LNCAP (cell line): ENCODE results near the gene MRPS25.

Experiments
- TF ChIP-seq, protein P1 (sequence below): fragments of 450-650 bp; IDR thresholded peaks from 2 replicates; pipeline ENCODE4 v1.5.1; 2017; ENCODE audit warnings: mild to moderate bottlenecking

The MRPS25 gene

DNA sequence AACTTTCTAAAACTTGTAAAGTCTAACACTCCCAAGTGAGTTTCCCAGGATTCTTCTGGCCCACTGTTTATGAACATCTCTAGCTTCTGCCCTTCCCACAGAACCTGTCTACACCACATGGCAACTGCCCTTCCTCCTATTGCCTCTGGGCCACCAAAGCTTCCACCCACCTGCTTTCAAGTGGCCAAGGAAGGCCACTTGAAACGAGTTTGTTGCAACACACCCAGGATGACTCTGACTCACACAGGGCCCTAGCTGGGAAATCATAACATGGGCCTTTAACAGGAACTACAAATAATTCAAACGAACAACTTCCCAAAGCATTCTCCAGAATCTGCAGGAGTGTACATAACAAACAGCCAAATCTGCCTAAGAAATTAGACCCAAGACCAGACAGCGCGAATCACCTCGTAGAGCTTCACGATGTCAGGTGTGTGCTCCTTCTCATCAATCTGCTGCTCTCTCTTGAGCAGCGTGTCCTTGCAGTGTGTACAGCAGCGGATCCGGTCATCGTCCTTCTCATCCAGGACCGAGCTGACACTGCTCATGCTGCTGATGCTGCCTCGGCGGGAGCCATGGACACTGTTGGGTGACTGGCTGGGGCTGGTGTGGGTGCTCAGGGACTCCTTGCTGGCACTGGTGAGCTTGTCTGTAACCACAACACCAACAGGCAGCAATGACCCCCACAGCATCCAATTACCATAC lies 17.0 kb upstream of the MRPS25 start:
- TF ChIP-seq, protein P1, sequence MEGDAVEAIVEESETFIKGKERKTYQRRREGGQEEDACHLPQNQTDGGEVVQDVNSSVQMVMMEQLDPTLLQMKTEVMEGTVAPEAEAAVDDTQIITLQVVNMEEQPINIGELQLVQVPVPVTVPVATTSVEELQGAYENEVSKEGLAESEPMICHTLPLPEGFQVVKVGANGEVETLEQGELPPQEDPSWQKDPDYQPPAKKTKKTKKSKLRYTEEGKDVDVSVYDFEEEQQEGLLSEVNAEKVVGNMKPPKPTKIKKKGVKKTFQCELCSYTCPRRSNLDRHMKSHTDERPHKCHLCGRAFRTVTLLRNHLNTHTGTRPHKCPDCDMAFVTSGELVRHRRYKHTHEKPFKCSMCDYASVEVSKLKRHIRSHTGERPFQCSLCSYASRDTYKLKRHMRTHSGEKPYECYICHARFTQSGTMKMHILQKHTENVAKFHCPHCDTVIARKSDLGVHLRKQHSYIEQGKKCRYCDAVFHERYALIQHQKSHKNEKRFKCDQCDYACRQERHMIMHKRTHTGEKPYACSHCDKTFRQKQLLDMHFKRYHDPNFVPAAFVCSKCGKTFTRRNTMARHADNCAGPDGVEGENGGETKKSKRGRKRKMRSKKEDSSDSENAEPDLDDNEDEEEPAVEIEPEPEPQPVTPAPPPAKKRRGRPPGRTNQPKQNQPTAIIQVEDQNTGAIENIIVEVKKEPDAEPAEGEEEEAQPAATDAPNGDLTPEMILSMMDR, result no peak

DNA sequence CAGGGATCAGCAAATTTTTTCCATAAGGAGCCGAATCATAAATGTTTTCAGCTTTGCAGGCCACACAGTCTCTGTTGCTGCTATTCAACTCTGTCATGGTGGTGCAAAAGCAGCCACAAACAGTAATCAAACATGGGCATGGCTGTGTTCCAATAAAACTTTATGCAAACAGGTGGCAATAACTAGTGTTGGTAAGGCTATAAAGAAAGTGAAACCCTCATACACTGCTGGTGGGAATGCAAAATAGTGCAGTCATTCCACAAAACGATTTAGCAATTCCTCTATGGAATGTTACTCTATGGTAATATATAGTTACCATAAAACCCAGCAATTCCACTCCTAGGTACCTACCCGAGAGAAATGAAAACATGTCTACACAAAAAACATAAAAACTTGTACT lies 14.0 kb upstream of the MRPS25 start:
- TF ChIP-seq, protein P1, result no peak

DNA sequence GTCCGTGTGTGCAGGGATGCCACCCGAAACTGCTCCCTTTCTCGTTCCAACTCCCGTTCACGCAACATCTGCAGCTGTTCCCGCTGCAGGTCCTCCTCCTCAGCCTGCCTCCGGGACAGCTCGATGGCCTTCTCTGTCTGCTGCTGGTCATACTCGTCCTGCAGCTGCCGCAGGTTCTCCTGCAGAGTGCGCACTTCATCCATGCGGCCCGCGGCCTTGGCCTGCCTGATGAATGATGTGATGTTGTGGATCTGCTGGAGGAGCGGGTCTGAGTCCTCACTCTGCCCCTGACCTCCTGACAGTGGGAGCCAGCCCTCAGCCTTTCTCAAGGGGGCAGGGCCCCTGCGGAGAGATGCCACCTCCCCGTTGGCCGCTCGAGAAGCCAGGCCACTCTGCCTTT lies 9.4 kb upstream of the MRPS25 start:
- TF ChIP-seq, protein P1, result no peak

DNA sequence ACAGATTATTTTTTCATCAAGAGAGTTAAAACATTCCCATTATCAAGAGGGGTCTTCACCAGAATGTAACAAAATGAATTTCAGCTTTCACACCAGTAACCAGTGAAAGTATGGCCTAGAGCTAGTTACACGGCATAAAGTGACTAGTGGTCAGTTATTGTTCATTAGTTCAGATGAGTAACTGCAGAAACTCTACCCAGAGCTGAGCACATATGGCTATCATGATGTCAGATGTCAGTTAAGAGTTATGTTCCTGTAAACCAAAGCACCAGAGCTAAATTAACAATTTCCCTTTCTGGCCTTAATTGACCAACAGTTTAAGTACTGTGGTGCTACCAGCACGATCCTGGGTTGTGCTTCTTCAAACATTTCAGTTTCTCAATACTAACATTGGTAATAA lies 6.6 kb upstream of the MRPS25 start:
- TF ChIP-seq, protein P1, result no peak

DNA sequence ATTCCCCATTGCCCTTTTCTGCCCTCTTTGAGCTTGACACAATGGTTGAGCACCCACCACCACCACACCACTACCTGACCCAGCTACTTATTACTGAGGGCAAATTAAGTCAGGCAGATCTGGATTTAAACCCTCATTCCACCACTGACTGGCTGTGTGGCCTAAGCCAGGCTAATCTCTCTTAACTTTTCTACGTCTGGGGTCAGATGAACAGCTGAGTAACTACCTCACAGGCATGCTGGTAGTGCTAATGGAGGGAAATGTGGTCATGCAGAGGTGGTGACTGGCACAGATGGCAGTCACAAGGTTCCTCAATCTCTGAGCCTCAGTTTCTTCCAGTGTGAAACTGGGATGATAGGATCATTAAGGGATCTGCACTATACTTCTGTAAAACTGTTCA lies 4.3 kb upstream of the MRPS25 start:
- TF ChIP-seq, protein P1, result no peak

DNA sequence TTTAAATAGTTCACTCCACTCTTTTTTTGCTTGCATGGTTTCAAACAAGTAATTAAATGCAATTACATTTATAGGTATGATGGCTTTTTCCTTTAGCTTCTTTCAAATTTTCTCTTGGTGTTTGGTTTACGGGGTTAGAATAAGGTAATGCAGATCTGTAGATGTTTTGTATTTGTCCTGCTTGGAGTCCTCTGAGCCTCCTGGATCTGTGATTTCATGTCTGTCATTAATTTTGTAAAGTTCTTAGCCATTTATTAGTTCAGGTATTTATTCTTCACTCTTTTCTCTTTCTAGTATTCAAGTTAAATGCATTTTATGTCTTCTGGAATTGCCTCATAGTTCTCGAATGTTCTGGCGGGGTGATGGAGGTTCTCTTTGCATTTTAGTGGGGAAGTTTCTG lies 1.4 kb upstream of the MRPS25 start:
- TF ChIP-seq, protein P1, result no peak

DNA sequence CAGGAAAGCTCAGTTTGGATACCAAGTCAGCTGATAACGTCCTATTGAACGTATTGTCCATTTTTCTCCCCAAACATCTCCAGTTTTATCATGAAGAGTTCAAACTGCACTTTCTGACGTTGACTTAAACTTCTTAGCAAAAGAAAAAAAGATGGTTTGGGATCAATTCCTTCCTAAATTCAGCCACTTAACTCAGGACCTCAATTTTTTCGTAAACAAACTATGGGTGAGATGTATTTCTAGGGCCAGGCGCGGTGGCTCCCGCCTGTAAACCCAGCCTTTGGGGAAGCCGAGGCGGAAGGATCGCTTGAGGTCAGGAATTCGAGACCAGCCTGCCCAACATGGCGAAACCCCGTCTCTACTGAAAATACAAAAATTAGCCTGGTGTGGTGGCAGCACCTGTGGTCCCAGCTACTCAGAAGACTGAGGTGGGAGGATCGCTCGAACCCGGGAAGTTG lies 464 bp upstream of the MRPS25 start:
- TF ChIP-seq, protein P1, result no peak
